GM18873 (cell line): ENCODE results near the gene PTN.

Experiments used
- ATAC-seq: cut with Tn5 transposase; IDR thresholded peaks from one replicate; pipeline ENCODE4 v1.9.1; 2021; ENCODE audit warnings: mild to moderate bottlenecking, moderate library complexity, moderate number of reproducible peaks; ENCODE audit not compliant: unreplicated experiment, low FRiP score

Gene PTN

GRCh38 chr7:137324796-137325696 lies 18.5 kb downstream of the PTN start:
- ATAC-seq = no peak

GRCh38 chr7:137316648-137317353 lies 26.7 kb downstream of the PTN start:
- ATAC-seq = no peak

- ATAC-seq = no peak
These were observed 30.3 kb downstream of the PTN start for GRCh38 chr7:137313201-137313600.

- no peak for ATAC-seq
These were observed 36.8 kb downstream of the PTN start for GRCh38 chr7:137306748-137307147.

GRCh38 chr7:137305901-137306621 lies 37.5 kb downstream of the PTN start:
- ATAC-seq = no peak

- no peak for ATAC-seq
These were observed 38.8 kb downstream of the PTN start for GRCh38 chr7:137304624-137305235.

- ATAC-seq = no peak
These were observed 39.4 kb downstream of the PTN start for GRCh38 chr7:137304165-137304564.

GRCh38 chr7:137302081-137302480 lies 41.5 kb downstream of the PTN start:
- no peak for ATAC-seq

- no peak for ATAC-seq
These were observed 45.1 kb downstream of the PTN start for GRCh38 chr7:137298464-137298794.

GRCh38 chr7:137297551-137298463 lies 45.7 kb downstream of the PTN start:
- no peak for ATAC-seq

- ATAC-seq = no peak
These were observed 47.0 kb downstream of the PTN start for GRCh38 chr7:137296576-137296975.

GRCh38 chr7:137295739-137296324 lies 47.7 kb downstream of the PTN start:
- ATAC-seq = no peak

- no peak for ATAC-seq
These were observed 54.4 kb downstream of the PTN start for GRCh38 chr7:137289101-137289500.

GRCh38 chr7:137287651-137288258 lies 55.8 kb downstream of the PTN start:
- no peak for ATAC-seq

GRCh38 chr7:137283153-137283552 lies 60.4 kb downstream of the PTN start:
- ATAC-seq = no peak

GRCh38 chr7:137282043-137282442 lies 61.5 kb downstream of the PTN start:
- ATAC-seq = no peak

- ATAC-seq = no peak
These were observed 67.3 kb downstream of the PTN start for GRCh38 chr7:137276189-137276588.

- ATAC-seq = no peak
These were observed 71.3 kb downstream of the PTN start for GRCh38 chr7:137272249-137272648.

- ATAC-seq = no peak
These were observed 74.3 kb downstream of the PTN start for GRCh38 chr7:137269240-137269639.
